ENCODE data around the gene COQ4. TPM values are rescaled to one million over a fixed set of nuclear protein-coding genes. Genes with fewer than 3 reads are reported as not detected.

Gene COQ4
- 51.3 to 61.8 TPM (median 57.5 TPM) in 5 replicates for total RNA-seq (2022; extraction: Qiagen RNA extraction; ENCODE audit: low read depth)

DNA sequence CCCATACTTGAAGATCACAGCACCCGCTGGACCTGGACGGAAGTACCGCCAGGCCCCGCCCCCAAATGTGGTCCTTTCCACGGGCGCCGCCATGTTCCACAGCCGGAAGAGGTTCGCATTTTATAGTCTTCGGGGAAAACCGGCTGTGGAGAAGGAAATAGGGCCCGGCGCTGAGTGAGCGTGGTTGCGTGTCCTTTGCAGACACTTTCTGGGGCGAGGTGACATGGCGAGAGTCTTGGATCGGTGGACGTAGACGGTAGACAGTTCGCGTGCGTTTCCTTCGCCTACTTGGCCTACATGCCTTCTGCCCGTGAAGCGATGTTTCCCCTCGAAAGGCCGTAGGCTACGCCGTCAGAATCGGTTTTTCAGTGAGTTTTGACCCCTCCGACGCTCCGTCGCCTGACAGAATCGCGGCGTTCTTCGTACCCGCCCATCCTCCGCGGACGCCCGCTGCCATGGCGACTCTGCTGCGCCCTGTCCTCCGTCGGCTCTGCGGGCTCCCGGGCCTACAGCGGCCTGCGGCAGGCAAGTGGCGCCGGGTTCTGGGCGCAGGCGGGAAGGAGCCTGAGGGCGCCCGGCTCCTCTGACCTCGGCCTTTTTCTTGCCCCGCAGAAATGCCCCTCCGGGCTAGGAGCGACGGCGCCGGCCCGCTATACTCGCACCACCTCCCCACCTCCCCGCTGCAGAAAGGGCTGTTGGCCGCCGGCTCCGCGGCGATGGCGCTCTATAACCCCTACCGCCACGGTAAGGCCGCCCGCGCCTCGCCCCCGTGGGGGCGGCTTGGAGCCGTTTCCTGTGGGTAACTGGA, at the start of gene COQ4, which contains the start of gene TRUB2:
COQ4 (plus strand) TSS at position 436 of the 808 bp plus-strand sequence; CDS start at position 456, 20 bp downstream.
TRUB2 (minus strand) TSS at position 44 of the 808 bp plus-strand sequence; CDS start at position 5, 39 bp downstream.

DNA sequence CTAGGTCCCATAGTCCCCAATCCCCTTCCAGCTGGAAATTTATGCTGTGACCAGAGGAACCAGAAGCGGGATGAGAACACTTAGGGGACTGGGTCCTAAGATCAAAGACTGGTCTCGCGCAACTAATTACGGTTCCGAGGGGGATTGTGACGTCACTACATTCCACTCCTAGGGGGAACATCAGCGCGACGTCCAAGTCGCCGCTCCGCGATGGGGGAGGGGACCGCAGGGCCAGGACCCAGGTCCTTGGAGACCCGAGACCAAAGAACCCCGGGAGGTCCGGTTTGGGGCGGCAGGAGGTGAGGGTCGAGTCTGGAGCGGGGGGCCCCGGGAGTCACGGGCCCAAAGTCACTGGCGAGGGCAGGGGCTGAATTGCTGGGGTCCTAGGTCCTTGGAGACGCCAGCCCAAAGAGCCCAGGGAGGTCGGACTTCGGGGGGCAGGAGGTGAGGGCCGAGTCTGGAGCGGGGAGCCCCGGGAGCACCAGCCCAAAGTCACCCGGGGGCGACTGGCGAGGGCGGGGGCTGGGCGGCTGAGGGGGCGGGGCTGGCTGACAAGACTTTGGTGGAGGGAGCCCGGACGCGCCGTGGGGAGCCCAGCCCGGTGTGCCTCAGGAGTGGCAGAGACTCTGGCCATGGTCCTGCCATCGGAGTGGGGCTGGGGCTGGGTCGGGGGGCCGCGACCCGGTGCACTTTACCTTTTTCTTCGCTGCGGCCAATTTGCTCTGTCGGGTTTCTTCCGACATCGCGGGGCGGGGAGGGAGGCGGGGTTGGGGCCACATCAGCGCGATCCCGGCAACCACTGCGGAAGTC, 47.2 kb upstream of the COQ4 start, which contains the start of gene GOLGA2:
GOLGA2 (minus strand) TSS at position 810 of the 810 bp plus-strand sequence; CDS start at position 779, 31 bp downstream.

DNA sequence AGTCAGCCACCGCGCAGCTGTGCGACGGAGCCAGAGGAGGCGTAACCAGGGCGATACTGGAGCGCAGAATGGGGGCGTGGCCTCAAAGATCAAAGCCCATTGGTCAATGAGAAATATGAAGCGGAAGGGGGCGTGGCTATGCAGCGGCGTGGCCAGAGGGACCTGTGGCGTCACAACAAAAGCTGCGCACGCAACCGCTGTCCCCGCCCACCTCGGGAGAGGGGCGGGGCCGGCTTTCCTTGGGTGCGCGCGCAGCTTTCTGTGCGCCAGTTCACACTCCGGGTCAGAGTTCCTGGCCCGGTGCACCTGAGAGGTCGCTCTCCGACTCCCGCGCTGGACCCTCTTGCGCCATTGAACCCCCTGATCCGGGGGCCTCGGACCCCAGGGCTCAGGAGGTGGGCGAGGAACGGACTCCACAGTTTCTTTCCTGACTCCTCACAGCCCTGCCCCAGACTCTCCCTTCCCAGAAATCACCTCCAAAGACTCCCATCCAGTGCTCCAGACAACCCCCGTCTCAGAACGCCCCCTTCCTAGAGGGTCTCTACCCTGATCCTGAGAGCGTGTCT, 46.5 kb upstream of the COQ4 start, which contains the start of gene SWI5:
SWI5 (plus strand) TSS at position 269 of the 566 bp plus-strand sequence.

DNA sequence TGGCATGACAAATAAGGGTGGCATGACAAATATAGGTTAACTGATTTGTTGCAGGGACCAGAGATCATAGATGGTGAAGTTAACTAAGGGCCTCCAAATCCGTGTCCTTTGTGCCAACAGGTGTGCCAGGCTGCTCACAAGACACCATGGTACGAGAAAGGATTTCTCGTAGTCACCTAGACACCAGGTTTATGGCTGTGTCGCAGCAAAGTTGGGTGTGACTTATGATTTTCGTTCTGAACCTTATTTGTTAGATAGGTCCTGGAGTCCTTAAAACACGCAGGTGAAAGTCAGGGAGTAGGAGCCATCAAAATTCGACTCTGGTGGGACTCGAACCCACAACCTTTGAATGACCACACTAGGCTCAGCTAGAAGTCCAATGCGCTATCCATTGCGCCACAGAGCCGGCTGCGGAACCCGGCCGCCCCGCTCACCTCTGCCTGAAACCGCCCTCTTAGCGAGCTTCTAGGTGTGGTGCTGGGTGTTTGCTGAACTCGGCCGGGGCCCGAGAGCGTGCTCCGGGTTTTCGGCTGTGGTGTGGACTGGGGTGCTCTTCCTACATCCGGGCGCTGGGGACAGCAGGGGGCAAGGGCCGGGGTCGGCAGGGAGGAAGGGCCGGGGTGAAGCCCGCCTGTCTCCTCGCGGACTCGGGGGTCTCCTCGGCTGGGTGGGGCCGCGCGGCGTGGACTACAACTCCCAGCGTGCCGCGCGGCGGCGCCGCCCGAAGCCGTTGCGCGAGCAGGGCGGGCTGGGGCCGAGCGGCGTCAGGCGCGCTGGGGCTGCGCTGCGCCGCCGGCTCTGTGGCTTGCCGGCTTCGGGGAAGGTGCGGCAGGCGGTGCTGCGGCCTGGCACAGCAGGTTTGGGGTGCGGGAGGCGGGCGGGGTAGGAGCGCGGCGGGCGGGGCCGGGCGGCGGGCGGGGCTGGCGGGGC, 17.4 kb downstream of the COQ4 start, which contains the start of gene SLC27A4:
SLC27A4 (plus strand) TSS at position 767 of the 930 bp plus-strand sequence. CDS start 2,606 bp downstream, outside the sequence.

DNA sequence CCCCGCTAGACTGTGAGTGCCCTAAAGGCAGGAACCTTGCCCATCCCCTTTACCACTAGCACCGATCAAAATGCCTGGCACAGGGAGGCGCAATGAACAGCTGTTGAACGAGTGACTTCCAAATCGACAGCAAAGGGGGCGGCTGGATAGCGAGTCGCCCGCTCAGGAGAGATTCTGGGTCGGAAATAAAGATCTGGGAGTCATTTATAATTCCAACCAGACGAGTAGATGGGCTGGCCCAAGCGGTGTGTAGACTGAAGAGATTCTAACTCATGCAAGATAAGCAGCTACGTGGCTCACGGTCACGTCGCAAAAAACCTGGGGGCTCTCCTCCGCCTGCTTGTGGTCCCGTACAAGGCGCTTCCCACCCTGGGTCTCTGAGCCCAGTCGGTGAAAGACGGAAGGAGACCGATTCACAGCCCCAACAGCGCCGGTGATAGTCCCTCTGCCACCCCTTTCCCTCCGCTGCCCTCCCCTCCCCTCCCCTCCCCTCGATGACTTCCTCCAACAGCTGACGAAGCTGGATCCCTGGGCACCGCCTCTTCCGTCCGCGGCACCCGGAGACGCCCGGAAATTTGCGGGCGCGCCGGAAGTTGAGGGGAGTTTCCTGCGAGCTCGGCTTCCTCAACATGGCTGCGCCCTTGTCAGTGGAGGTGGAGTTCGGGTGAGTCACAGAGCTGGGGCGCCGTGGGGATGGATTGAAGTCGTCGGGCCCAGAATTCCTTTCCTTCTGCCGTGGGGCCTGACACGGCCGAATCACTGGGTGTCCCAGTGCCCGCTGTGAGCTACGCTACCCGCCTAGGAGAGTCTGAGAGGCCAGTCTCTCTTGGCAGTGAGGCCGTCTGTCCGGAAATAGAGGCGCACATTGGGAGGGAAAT, 48.4 kb downstream of the COQ4 start, which contains the start of gene URM1:
URM1 (plus strand) TSS at position 623 of the 878 bp plus-strand sequence; CDS start at position 630, 7 bp downstream.

Other genes starting within 250 kb of the COQ4 start
- 77.0 to 110 TPM (median 89.7 TPM) in 5 replicates for gene PTGES2, start 195.1 kb upstream of the COQ4 start, total RNA-seq (2022; extraction: Qiagen RNA extraction; ENCODE audit: low read depth)
- 2.2 to 6.1 TPM (median 3.3 TPM) in 5 replicates for gene LCN2, start 173.4 kb upstream of the COQ4 start, total RNA-seq (2022; extraction: Qiagen RNA extraction; ENCODE audit: low read depth)
- 35.7 to 64.3 TPM (median 54.3 TPM) in 5 replicates for gene BBLN, start 162.6 kb upstream of the COQ4 start, total RNA-seq (2022; extraction: Qiagen RNA extraction; ENCODE audit: low read depth)
- 73.1 to 102 TPM (median 85.4 TPM) in 5 replicates for gene CIZ1, start 131.3 kb upstream of the COQ4 start, total RNA-seq (2022; extraction: Qiagen RNA extraction; ENCODE audit: low read depth)
- 81.5 to 103 TPM (median 88.2 TPM) in 5 replicates for gene DNM1, start 119.5 kb upstream of the COQ4 start, total RNA-seq (2022; extraction: Qiagen RNA extraction; ENCODE audit: low read depth)
- 43.4 to 51.4 TPM (median 49.5 TPM) in 5 replicates for gene GOLGA2, start 46.8 kb upstream of the COQ4 start, total RNA-seq (2022; extraction: Qiagen RNA extraction; ENCODE audit: low read depth)
- 42.5 to 48.0 TPM (median 43.5 TPM) in 5 replicates for gene SWI5, start 46.6 kb upstream of the COQ4 start, total RNA-seq (2022; extraction: Qiagen RNA extraction; ENCODE audit: low read depth)
- gene TRUB2, start 392 bp upstream of the COQ4 start, total RNA-seq (2022; extraction: Qiagen RNA extraction; ENCODE audit: low read depth): 47.0 to 54.8 TPM (median 52.4 TPM) in 5 replicates
- 36.1 to 52.3 TPM (median 45.2 TPM) in 5 replicates for gene SLC27A4, start 17.7 kb downstream of the COQ4 start, total RNA-seq (2022; extraction: Qiagen RNA extraction; ENCODE audit: low read depth)
- 70.8 to 87.2 TPM (median 85.8 TPM) in 5 replicates for gene URM1, start 48.5 kb downstream of the COQ4 start, total RNA-seq (2022; extraction: Qiagen RNA extraction; ENCODE audit: low read depth)
- gene CERCAM, start 98.0 kb downstream of the COQ4 start, total RNA-seq (2022; extraction: Qiagen RNA extraction; ENCODE audit: low read depth): 32.9 to 41.7 TPM (median 36.1 TPM) in 5 replicates
- gene ODF2, start 133.2 kb downstream of the COQ4 start, total RNA-seq (2022; extraction: Qiagen RNA extraction; ENCODE audit: low read depth): 28.0 to 34.2 TPM (median 30.7 TPM) in 5 replicates
- gene GLE1, start 181.9 kb downstream of the COQ4 start, total RNA-seq (2022; extraction: Qiagen RNA extraction; ENCODE audit: low read depth): 27.7 to 36.5 TPM (median 33.9 TPM) in 5 replicates
- 130 to 158 TPM (median 152 TPM) in 5 replicates for gene SPTAN1, start 229.7 kb downstream of the COQ4 start, total RNA-seq (2022; extraction: Qiagen RNA extraction; ENCODE audit: low read depth)

Measured in A549 treated with DMSO at 1 μM for 4 hours (cell line).